ENCODE results near the gene ATP5PF.
"Not testable (repeated sequence)": the region's sequence is repeated elsewhere in the genome, so short reads cannot be mapped to it uniquely, and the experiment has no call there.

Gene ATP5PF, protein sequence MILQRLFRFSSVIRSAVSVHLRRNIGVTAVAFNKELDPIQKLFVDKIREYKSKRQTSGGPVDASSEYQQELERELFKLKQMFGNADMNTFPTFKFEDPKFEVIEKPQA

GRCh38 chr21:25734904-25735645, at the start of gene ATP5PF, which contains the start of gene GABPA:
Gene ATP5PF, minus strand, starts transcription at chr21:25734904. Its CDS starts 5,110 bp downstream, at chr21:25729794.
Gene GABPA, plus strand, starts transcription at chr21:25734972. Its CDS starts 6,627 bp downstream, at chr21:25741599.
- DNase-seq, result peak; percentile 97
- Histone ChIP-seq H3K4me3 (ENCODE audit: low read depth, low read length) (peak within 1 kb of the TSS; percentile 98), H3K27ac (peak within 1 kb of the TSS; percentile 98), H3K27me3 (replicated peaks) (no peaks in the 10 kb centered on the region), H3K36me3 (replicated peaks) (no peaks in the 10 kb centered on the region)
- no peak for TF ChIP-seq CTCF (IDR thresholded peaks at IDR 0.05; ENCODE audit: low read depth, low read length, missing control alignments)
- in situ Hi-C loops (cut with HindIII; ENCODE audit: low pct_ligation_motif_present, low sequenced_read_pairs), result no loop called here

GRCh38 chr21:25778126-25778875, 43.6 kb upstream of the ATP5PF start:
- in situ Hi-C loops (cut with HindIII; ENCODE audit: low pct_ligation_motif_present, low sequenced_read_pairs); DNase-seq; H3K27ac ChIP-seq; H3K4me3 ChIP-seq (ENCODE audit: low read depth, low read length); H3K36me3 ChIP-seq (replicated peaks); H3K27me3 ChIP-seq (replicated peaks): not testable (repeated sequence)

- Histone ChIP-seq H3K4me3 (ENCODE audit: low read depth, low read length) (no peak overlapping the region), H3K27ac (no peak overlapping the region), H3K27me3 (replicated peaks) (no peaks in the 10 kb centered on the region), H3K36me3 (replicated peaks) (no peaks in the 10 kb centered on the region)
- TF ChIP-seq CTCF (IDR thresholded peaks at IDR 0.05; ENCODE audit: low read depth, low read length, missing control alignments), result no peak
- in situ Hi-C loops (cut with HindIII; ENCODE audit: low pct_ligation_motif_present, low sequenced_read_pairs), result no loop called here
- DNase-seq, result no peak
Measured at GRCh38 chr21:25776440-25776839, 41.7 kb upstream of the ATP5PF start.

- no peaks in the 10 kb centered on the region for H3K36me3 ChIP-seq (replicated peaks)
- TF ChIP-seq CTCF (IDR thresholded peaks at IDR 0.05; ENCODE audit: low read depth, low read length, missing control alignments), result no peak
- H3K27ac ChIP-seq, result no peak overlapping the region
- no peak for DNase-seq
- in situ Hi-C loops (cut with HindIII; ENCODE audit: low pct_ligation_motif_present, low sequenced_read_pairs), result no loop called here
- no peak overlapping the region for H3K4me3 ChIP-seq (ENCODE audit: low read depth, low read length)
- H3K27me3 ChIP-seq (replicated peaks), result no peaks in the 10 kb centered on the region
Measured at GRCh38 chr21:25772686-25773085, 38.0 kb upstream of the ATP5PF start.

DNA sequence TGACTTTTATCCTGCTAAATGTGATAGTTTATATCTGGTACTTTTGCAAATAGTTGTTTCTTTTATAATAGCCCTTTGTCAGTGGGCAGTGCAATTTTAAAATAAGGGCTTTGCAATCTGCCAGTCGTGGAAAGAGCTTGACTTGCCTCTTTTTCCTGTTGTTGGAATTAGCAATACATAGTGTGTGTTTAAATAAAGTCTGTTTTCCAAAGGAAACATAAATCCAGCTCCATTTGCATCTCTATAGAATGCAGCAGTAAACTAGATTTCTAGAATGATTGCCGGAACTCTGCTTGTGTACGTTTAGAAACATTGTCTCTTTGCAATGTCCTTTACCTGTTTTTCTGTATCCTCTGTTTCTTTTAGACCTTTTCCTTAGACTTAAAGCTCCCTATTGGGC, 33.2 kb upstream of the ATP5PF start:
- Histone ChIP-seq H3K4me3 (ENCODE audit: low read depth, low read length) (no peak overlapping the region), H3K27ac (no peak overlapping the region), H3K27me3 (replicated peaks) (no peaks in the 10 kb centered on the region), H3K36me3 (replicated peaks) (peaks cover 8% of the 10 kb centered on the region)
- no peak for TF ChIP-seq CTCF (IDR thresholded peaks at IDR 0.05; ENCODE audit: low read depth, low read length, missing control alignments)
- no peak for DNase-seq
- in situ Hi-C loops (cut with HindIII; ENCODE audit: low pct_ligation_motif_present, low sequenced_read_pairs), result no loop called here

- H3K4me3 ChIP-seq (ENCODE audit: low read depth, low read length), result no peak overlapping the region
- no peak for TF ChIP-seq CTCF (IDR thresholded peaks at IDR 0.05; ENCODE audit: low read depth, low read length, missing control alignments)
- no peak overlapping the region for H3K27ac ChIP-seq
- H3K27me3 ChIP-seq (replicated peaks), result no peaks in the 10 kb centered on the region
- no peak for DNase-seq
- H3K36me3 ChIP-seq (replicated peaks), result peaks cover 8% of the 10 kb centered on the region
- in situ Hi-C loops (cut with HindIII; ENCODE audit: low pct_ligation_motif_present, low sequenced_read_pairs), result no loop called here
Measured at GRCh38 chr21:25764065-25764464, 29.4 kb upstream of the ATP5PF start.

Measured in brain microvascular endothelial cell (primary cell).